Retinal pigment epithelial cell (primary cell): ENCODE measurements around the gene TMCC3.

Source experiments
- DNase-seq: peaks from one replicate; pipeline ENCODE4 v3.0.0-alpha.2; 2010; ENCODE audit warnings: low read depth
- H3K4me3 ChIP-seq: 2 replicates; pipeline ENCODE4 v1.5.1; 2011; ENCODE audit warnings: mild to moderate bottlenecking, low read length, control low read depth, moderate library complexity
- CTCF ChIP-seq: conservative IDR thresholded peaks from 2 replicates; pipeline ENCODE4 v1.5.1; 2011; ENCODE audit warnings: low read depth, low read length, control low read depth, inconsistent platforms

TMCC3 gene

GRCh38 chr12:94585626-94586025 lies 64.7 kb downstream of the TMCC3 start:
- H3K4me3 ChIP-seq, result no peak overlapping the region
- DNase-seq, result no peak
- no peak for TF ChIP-seq CTCF

GRCh38 chr12:94584377-94584776 lies 66.0 kb downstream of the TMCC3 start:
- TF ChIP-seq CTCF, result no peak
- DNase-seq, result no peak

DNA sequence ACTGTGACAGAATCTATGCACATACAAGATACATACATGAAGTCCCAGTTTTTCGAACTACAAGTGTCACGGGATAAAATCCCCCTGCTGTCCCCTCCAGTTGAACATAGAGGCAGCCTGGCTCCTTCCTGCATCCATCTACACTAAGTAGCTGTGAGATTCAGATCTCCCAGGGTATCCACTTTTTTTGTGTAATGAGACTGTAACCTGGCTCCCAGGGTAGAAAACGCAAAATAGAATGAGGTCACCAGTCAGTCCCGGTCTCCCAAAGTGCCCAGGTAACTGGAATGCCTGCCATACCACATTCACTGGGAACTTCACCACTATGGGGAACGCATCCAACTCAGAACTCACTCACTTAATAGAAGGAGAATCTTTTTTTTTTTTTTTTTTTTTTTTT lies 67.8 kb downstream of the TMCC3 start:
- H3K4me3 ChIP-seq, result no peak overlapping the region
- DNase-seq, result no peak
- TF ChIP-seq CTCF, result no peak

More at GRCh38 chr12:94584377-94584776, 66.0 kb downstream of the TMCC3 start:
- H3K4me3 ChIP-seq, result no peak overlapping the region

- H3K4me3 ChIP-seq, result no peak overlapping the region
- TF ChIP-seq CTCF, result no peak
- DNase-seq, result no peak
Measured at GRCh38 chr12:94575645-94576403, 74.5 kb downstream of the TMCC3 start.

GRCh38 chr12:94575024-94575423 lies 75.3 kb downstream of the TMCC3 start:
- no peak overlapping the region for H3K4me3 ChIP-seq
- DNase-seq, result no peak
- no peak for TF ChIP-seq CTCF

- DNase-seq, result peak; percentile 88
- no peak overlapping the region for H3K4me3 ChIP-seq
- TF ChIP-seq CTCF, result no peak
Measured at GRCh38 chr12:94571556-94571955, 78.8 kb downstream of the TMCC3 start.

DNA sequence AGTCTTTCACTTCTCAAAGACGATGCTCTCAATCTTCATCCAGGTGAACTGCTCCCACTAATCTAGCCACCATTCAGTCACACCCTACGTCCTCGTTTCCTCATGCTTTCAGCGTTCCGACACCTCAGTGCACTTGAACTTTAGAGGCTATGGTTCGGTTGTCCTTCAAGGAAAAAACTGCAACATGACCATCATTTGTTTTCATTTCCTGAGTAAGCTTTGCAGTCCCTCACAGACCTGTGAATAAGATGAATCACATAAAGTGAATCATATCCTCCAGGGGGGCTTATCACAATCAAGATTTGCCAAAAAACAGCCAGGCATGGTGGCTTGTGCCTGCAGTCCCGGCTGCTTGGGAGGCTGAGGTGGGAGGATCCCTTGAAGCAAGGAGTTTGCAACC lies 80.2 kb downstream of the TMCC3 start:
- DNase-seq, result no peak
- no peak overlapping the region for H3K4me3 ChIP-seq
- no peak for TF ChIP-seq CTCF
